HEK293 (cell line): Measurements from ENCODE around the gene GDPD3.
A peak's percentile ranks its signal among the peaks of the same experiment; 100 is the strongest.

Source experiments
- CTCF ChIP-seq: fragments of 450-650 bp; formaldehyde crosslinking; IDR thresholded peaks from 2 replicates; pipeline ENCODE4 v1.5.1; 2016; ENCODE audit warnings: missing biosample characterization, missing genetic modification characterization
- GLIS1 ChIP-seq: fragments of 450-650 bp; formaldehyde crosslinking; IDR thresholded peaks from 2 replicates; pipeline ENCODE4 v1.5.1; 2016; ENCODE audit warnings: missing biosample characterization, missing genetic modification characterization
- KLF10 ChIP-seq: fragments of 450-650 bp; IDR thresholded peaks from 2 replicates; pipeline ENCODE4 v1.5.1; 2018; ENCODE audit warnings: missing biosample characterization, mild to moderate bottlenecking, missing genetic modification characterization
- PRDM2 ChIP-seq: fragments of 450-650 bp; formaldehyde crosslinking; IDR thresholded peaks from 2 replicates; pipeline ENCODE4 v1.5.1; 2016; ENCODE audit warnings: missing biosample characterization, missing genetic modification characterization, borderline replicate concordance
- PRDM4 ChIP-seq: fragments of 450-650 bp; formaldehyde crosslinking; IDR thresholded peaks from 2 replicates; pipeline ENCODE4 v1.5.1; 2017; ENCODE audit warnings: missing biosample characterization, missing genetic modification characterization
- SETDB1 ChIP-seq: IDR thresholded peaks from one replicate; pipeline ENCODE4 v1.6.1; 2017; ENCODE audit warnings: mild to moderate bottlenecking, low read length, moderate library complexity, mixed read lengths; ENCODE audit not compliant: insufficient read length
- SP2 ChIP-seq: fragments of 450-650 bp; formaldehyde crosslinking; IDR thresholded peaks from 2 replicates; pipeline ENCODE4 v1.5.1; 2016; ENCODE audit warnings: missing biosample characterization, missing genetic modification characterization
- ZBTB20 ChIP-seq: fragments of 450-650 bp; formaldehyde crosslinking; IDR thresholded peaks from 2 replicates; pipeline ENCODE4 v1.5.1; 2016; ENCODE audit warnings: missing biosample characterization, missing genetic modification characterization
- ZBTB7A ChIP-seq: fragments of 450-650 bp; formaldehyde crosslinking; IDR thresholded peaks from 2 replicates; pipeline ENCODE4 v1.5.1; 2016; ENCODE audit warnings: low read depth, missing biosample characterization, missing genetic modification characterization
- ZEB2 ChIP-seq: fragments of 450-650 bp; formaldehyde crosslinking; IDR thresholded peaks from 2 replicates; pipeline ENCODE4 v1.5.1; 2016; ENCODE audit warnings: missing biosample characterization, missing genetic modification characterization
- ZFP69B ChIP-seq: fragments of 450-650 bp; formaldehyde crosslinking; IDR thresholded peaks from 2 replicates; pipeline ENCODE4 v1.5.1; 2016; ENCODE audit warnings: missing biosample characterization, missing genetic modification characterization
- ZNF221 ChIP-seq: fragments of 450-650 bp; formaldehyde crosslinking; IDR thresholded peaks from 2 replicates; pipeline ENCODE4 v1.5.1; 2017; ENCODE audit warnings: missing biosample characterization, missing genetic modification characterization, borderline replicate concordance
- ZNF24 ChIP-seq: fragments of 450-650 bp; formaldehyde crosslinking; IDR thresholded peaks from 2 replicates; pipeline ENCODE4 v1.5.1; 2016; ENCODE audit warnings: missing biosample characterization, missing genetic modification characterization
- ZNF513 ChIP-seq: fragments of 450-650 bp; IDR thresholded peaks from 2 replicates; pipeline ENCODE4 v1.5.1; 2018; ENCODE audit warnings: missing biosample characterization, missing genetic modification characterization
- ZNF561 ChIP-seq: fragments of 450-650 bp; IDR thresholded peaks from 2 replicates; pipeline ENCODE4 v1.5.1; 2018; ENCODE audit warnings: missing biosample characterization, missing genetic modification characterization, borderline replicate concordance
- ZNF692 ChIP-seq: fragments of 450-650 bp; formaldehyde crosslinking; IDR thresholded peaks from 2 replicates; pipeline ENCODE4 v1.5.1; 2016; ENCODE audit warnings: missing biosample characterization, missing genetic modification characterization
- ZSCAN30 ChIP-seq: fragments of 450-650 bp; IDR thresholded peaks from 2 replicates; pipeline ENCODE4 v1.5.1; 2018; ENCODE audit warnings: missing biosample characterization, mild to moderate bottlenecking, missing genetic modification characterization, moderate library complexity
- ZXDB ChIP-seq: fragments of 450-650 bp; formaldehyde crosslinking; IDR thresholded peaks from 2 replicates; pipeline ENCODE4 v1.5.1; 2016; ENCODE audit warnings: missing biosample characterization, missing genetic modification characterization

Gene GDPD3

GRCh38 chr16:30096105-30096861 lies 17.1 kb downstream of the GDPD3 start, which contains the start of gene YPEL3 (continued):
- TF ChIP-seq ZNF221 (tag by site-specific recombination) (no peak), ZSCAN30 (tag by site-specific recombination) (peak; percentile 80; the same call in 1 of the 2 replicates), KLF10 (tag by site-specific recombination) (peak; percentile 88), GLIS1 (peak; percentile 53; the same call in 1 of the 2 replicates), ZBTB20 (peak; percentile 45; the same call in 1 of the 2 replicates), ZEB2 (peak; percentile 79), SETDB1 (no peak), CTCF (tag by site-specific recombination) (no peak), ZXDB (tag by site-specific recombination) (peak; percentile 87), PRDM4 (tag by site-specific recombination) (peak; percentile 20; the same call in 1 of the 2 replicates), ZNF561 (0 out of 2 replicates have a peak, but pooled peaks have one; percentile 51), ZNF24 (tag by site-specific recombination) (peak; percentile 58; the same call in 1 of the 2 replicates), ZBTB7A (tag by site-specific recombination) (peak; percentile 70; the same call in 1 of the 2 replicates), ZNF692 (peak; percentile 88), PRDM2 (tag by site-specific recombination) (no peak), SP2 (tag by site-specific recombination) (peak; percentile 46), ZFP69B (tag by site-specific recombination) (peak; percentile 71), ZNF513 (tag by site-specific recombination) (0 out of 2 replicates have a peak, but pooled peaks have one; percentile 20)
